NB4 (cell line): ENCODE results near the gene SH2D3C.

ENCODE experiments used
- DNase-seq: peaks from one replicate; pipeline ENCODE4 v3.0.0; 2010; ENCODE audit warnings: low read depth
- H3K4me3 ChIP-seq: one replicate; pipeline ENCODE4 v1.5.1; 2011; ENCODE audit warnings: mild to moderate bottlenecking, low read depth, low read length, moderate library complexity
- CTCF ChIP-seq: IDR thresholded peaks from one replicate; pipeline ENCODE4 v1.5.1; 2012; ENCODE audit warnings: low read depth, low read length
- MYC ChIP-seq: IDR thresholded peaks from 2 replicates; pipeline ENCODE4 v1.6.1; 2011; ENCODE audit warnings: low read depth, low read length
- POLR2A ChIP-seq: IDR thresholded peaks from 2 replicates; pipeline ENCODE4 v1.6.1; 2011; ENCODE audit warnings: mild to moderate bottlenecking; ENCODE audit not compliant: insufficient read length; ENCODE audit errors: extremely low read depth
- TF ChIP-seq, protein P1 (sequence below): IDR thresholded peaks from 2 replicates; pipeline ENCODE4 v1.6.1; 2011; ENCODE audit warnings: low read depth, low read length

Gene SH2D3C

GRCh38 chr9:127693143-127693542 lies 85.3 kb downstream of the SH2D3C start:
- no peak for DNase-seq
- no peak overlapping the region for H3K4me3 ChIP-seq
- TF ChIP-seq CTCF (no peak), MYC (no peak), POLR2A (no peak)
- TF ChIP-seq, protein P1, sequence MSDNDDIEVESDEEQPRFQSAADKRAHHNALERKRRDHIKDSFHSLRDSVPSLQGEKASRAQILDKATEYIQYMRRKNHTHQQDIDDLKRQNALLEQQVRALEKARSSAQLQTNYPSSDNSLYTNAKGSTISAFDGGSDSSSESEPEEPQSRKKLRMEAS = no peak

DNA sequence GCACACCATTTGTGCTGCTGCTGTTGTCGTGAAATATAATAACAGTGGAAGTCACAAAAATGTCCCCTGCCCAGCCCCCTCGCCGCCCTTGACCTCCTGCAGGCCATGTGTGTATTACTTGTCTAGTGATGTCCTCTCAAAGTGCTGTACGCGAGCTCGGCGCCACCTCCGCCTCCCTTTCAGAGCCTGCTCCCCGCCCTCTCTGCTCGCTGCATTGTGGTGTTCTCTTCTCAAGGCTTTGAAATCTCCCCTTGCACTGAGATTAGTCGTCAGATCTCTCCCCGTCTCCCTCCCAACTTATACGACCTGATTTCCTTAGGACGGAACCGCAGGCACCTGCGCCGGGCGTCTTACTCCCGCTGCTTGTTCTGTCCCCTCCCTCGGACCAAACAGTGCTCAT lies 86.4 kb downstream of the SH2D3C start:
- no peak for DNase-seq
- no peak overlapping the region for H3K4me3 ChIP-seq
- TF ChIP-seq POLR2A (no peak), MYC (no peak), CTCF (no peak)
- TF ChIP-seq, protein P1 = no peak

- TF ChIP-seq CTCF (no peak), MYC (no peak), POLR2A (no peak)
- TF ChIP-seq, protein P1 = no peak
- no peak overlapping the region for H3K4me3 ChIP-seq
- DNase-seq = no peak
These were observed 87.7 kb downstream of the SH2D3C start for GRCh38 chr9:127690735-127691134.

- H3K4me3 ChIP-seq = no peak overlapping the region
- TF ChIP-seq CTCF (no peak), POLR2A (no peak), MYC (no peak)
- TF ChIP-seq, protein P1 = no peak
- no peak for DNase-seq
These were observed 89.0 kb downstream of the SH2D3C start for GRCh38 chr9:127689329-127690000.
